CD4-positive, alpha-beta T cell (primary cell): Measurements from ENCODE around the gene PARM1. TPM values are rescaled to one million over a fixed set of nuclear protein-coding genes. Genes with fewer than 3 reads are reported as not detected.

ENCODE experiments used
- ATAC-seq: fragments of 200-7000 bp; cut with Tn5 transposase; one replicate; pipeline ENCODE4 v1.10.0; 2022; ENCODE audit warnings: mild to moderate bottlenecking; ENCODE audit not compliant: poor library complexity
- CTCF ChIA-PET: fragments of 350-600 bp; sonication (Branson Sonifier 250); formaldehyde crosslinking; loops from one replicate; lab custom pipeline; 2021; ENCODE audit warnings: antibody characterized with exemption, inconsistent platforms; lab: Charles Lee
- POLR2A ChIA-PET: fragments of 350-600 bp; sonication (Branson Sonifier 250); formaldehyde crosslinking; loops from one replicate; lab custom pipeline; 2021; ENCODE audit warnings: antibody characterized with exemption, inconsistent platforms; lab: Charles Lee
- DNase-seq, 14 experiments: peaks; one replicate each; pipeline ENCODE4 v3.0.0-alpha.2; 2013 to 2020; ENCODE audit warnings: mixed read lengths in 2 of 14
- H3K27ac ChIP-seq, 2 donors: one replicate each; pipeline versions ENCODE4 v1.5.1 to v1.7.0; 2013; ENCODE audit warnings: low read length in 2 of 2, low read depth in 1 of 2, mild to moderate bottlenecking in 1 of 2
- H3K27me3 ChIP-seq, 2 experiments: 1 replicate in 1 of 2; 2 replicates in 1 of 2; pipeline versions ENCODE4 v1.6.1 to v1.7.0; 2013; ENCODE audit warnings: low read length in 2 of 2, control low read depth in 1 of 2, mild to moderate bottlenecking in 1 of 2, moderate library complexity in 1 of 2; ENCODE audit not compliant: insufficient read depth in 2 of 2, control insufficient read depth in 1 of 2
- H3K36me3 ChIP-seq: one replicate; pipeline ENCODE4 v1.6.1; 2013; ENCODE audit warnings: low read length, control low read depth; ENCODE audit not compliant: insufficient read depth
- H3K4me1 ChIP-seq: one replicate; pipeline ENCODE4 v1.6.1; 2013; ENCODE audit warnings: low read length, control low read depth; ENCODE audit not compliant: insufficient read depth
- H3K4me3 ChIP-seq: one replicate; pipeline ENCODE4 v1.5.1; 2013; ENCODE audit warnings: mild to moderate bottlenecking, low read length, moderate library complexity
- H3K9me3 ChIP-seq, 2 experiments: 1 replicate in 1 of 2; 2 replicates in 1 of 2; pipeline versions ENCODE4 v1.6.1 to v1.7.0; 2013; ENCODE audit warnings: low read length in 2 of 2, mild to moderate bottlenecking in 2 of 2, control low read depth in 1 of 2, moderate library complexity in 1 of 2; ENCODE audit not compliant: control insufficient read depth in 1 of 2, insufficient read depth in 1 of 2
- H3K27ac Mint-ChIP-seq: one replicate; pipeline ENCODE4 v1.8.0; 2020; ENCODE audit warnings: mixed read lengths
- H3K27me3 Mint-ChIP-seq: one replicate; pipeline ENCODE4 v1.8.0; 2021; ENCODE audit warnings: mixed read lengths
- H3K36me3 Mint-ChIP-seq: one replicate; pipeline ENCODE4 v1.8.0; 2021; ENCODE audit warnings: low read depth, mixed read lengths
- H3K4me1 Mint-ChIP-seq: one replicate; pipeline ENCODE4 v1.8.0; 2021; ENCODE audit warnings: low read depth, mixed read lengths
- H3K4me3 Mint-ChIP-seq: one replicate; pipeline ENCODE4 v1.8.0; 2020; ENCODE audit warnings: mild to moderate bottlenecking, mixed read lengths
- H3K9me3 Mint-ChIP-seq: one replicate; pipeline ENCODE4 v1.8.0; 2020; ENCODE audit warnings: mixed read lengths
- CTCF ChIP-seq: fragments of 200-600 bp; IDR thresholded peaks from one replicate; pipeline ENCODE4 v1.8.0; 2022; ENCODE audit warnings: antibody characterized with exemption, mild to moderate bottlenecking
- intact Hi-C, 2 experiments: fragments of 100-400 bp; cut with DNase I in 1 of 2; cut with micrococcal nuclease in 1 of 2; formaldehyde crosslinking; loops; one replicate each; pipeline versions ENCODE4 v1.15.1 to v1.9.0; 2023 to 2025; cut with DNase I, micrococcal nuclease
- total RNA-seq, 174 experiments: library from RNA in 2 of 174; stranded (reverse) in 2 of 174; gene quantifications; one replicate each; pipeline ENCODE4 v1.2.3 and lab custom pipeline; 2021 to 2026

Gene PARM1
- total RNA-seq, 2 experiments from 2014 or later = 0.05 to 0.06 TPM

- H3K27ac Mint-ChIP-seq = no peak overlapping the region
- Histone ChIP-seq H3K9me3 (peaks cover 0 to 23% of the 10 kb centered on the region in 2 experiments), H3K4me1 (peaks cover 4% of the 10 kb centered on the region), H3K4me3 (no peak overlapping the region), H3K27ac (no peak overlapping the region), H3K36me3 (no peaks in the 10 kb centered on the region), H3K27me3 (peaks cover 34 to 45% of the 10 kb centered on the region in 2 experiments)
- H3K9me3 Mint-ChIP-seq = no peaks in the 10 kb centered on the region
- no peak overlapping the region for H3K4me3 Mint-ChIP-seq
- ATAC-seq (no peak), DNase-seq (peak in 1 of 14 experiments; percentile 7)
- peaks cover 9% of the 10 kb centered on the region for H3K4me1 Mint-ChIP-seq
- intact Hi-C loops = no loop called here
- POLR2A ChIA-PET = no interaction called here
- no peaks in the 10 kb centered on the region for H3K36me3 Mint-ChIP-seq
- CTCF ChIA-PET = no interaction called here
- H3K27me3 Mint-ChIP-seq = peaks cover 75% of the 10 kb centered on the region
- TF ChIP-seq CTCF = no peak
Observed at GRCh38 chr4:74930162-74930561, 2.8 kb upstream of the PARM1 start.

- CTCF ChIA-PET = no interaction called here
- ATAC-seq = no peak
Observed at GRCh38 chr4:74931376-74931775, 1.5 kb upstream of the PARM1 start.

GRCh38 chr4:74932010-74932409 lies 906 bp upstream of the PARM1 start:
- Histone ChIP-seq H3K4me3 (no peak overlapping the region), H3K36me3 (no peaks in the 10 kb centered on the region), H3K9me3 (peaks cover 0 to 22% of the 10 kb centered on the region in 2 experiments), H3K27ac (no peak overlapping the region), H3K4me1 (peaks cover 4% of the 10 kb centered on the region), H3K27me3 (peaks cover 43 to 52% of the 10 kb centered on the region in 2 experiments)
- POLR2A ChIA-PET = no interaction called here
- no peak overlapping the region for H3K27ac Mint-ChIP-seq
- H3K9me3 Mint-ChIP-seq = no peaks in the 10 kb centered on the region
- no peak for DNase-seq
- H3K4me1 Mint-ChIP-seq = peaks cover 9% of the 10 kb centered on the region
- H3K4me3 Mint-ChIP-seq = no peak overlapping the region
- no peaks in the 10 kb centered on the region for H3K36me3 Mint-ChIP-seq
- H3K27me3 Mint-ChIP-seq = peaks cover 84% of the 10 kb centered on the region
- intact Hi-C loops = no loop called here
- no peak for TF ChIP-seq CTCF
- no peak for ATAC-seq
- CTCF ChIA-PET = no interaction called here

More at GRCh38 chr4:74931376-74931775, 1.5 kb upstream of the PARM1 start:
- Histone ChIP-seq H3K9me3 (peaks cover 0 to 23% of the 10 kb centered on the region in 2 experiments), H3K4me3 (no peak overlapping the region), H3K36me3 (no peaks in the 10 kb centered on the region), H3K27ac (no peak overlapping the region), H3K27me3 (peaks cover 43 to 48% of the 10 kb centered on the region in 2 experiments), H3K4me1 (peaks cover 4% of the 10 kb centered on the region)
- no peaks in the 10 kb centered on the region for H3K9me3 Mint-ChIP-seq
- no peak overlapping the region for H3K27ac Mint-ChIP-seq
- TF ChIP-seq CTCF = no peak
- peaks cover 9% of the 10 kb centered on the region for H3K4me1 Mint-ChIP-seq
- H3K4me3 Mint-ChIP-seq = no peak overlapping the region
- no peak for DNase-seq
- intact Hi-C loops = no loop called here
- H3K36me3 Mint-ChIP-seq = no peaks in the 10 kb centered on the region
- peaks cover 78% of the 10 kb centered on the region for H3K27me3 Mint-ChIP-seq
- POLR2A ChIA-PET = no interaction called here
